COR-L47 (cell line): ENCODE results near the gene WBP1L.
"Not testable (repeated sequence)": the region's sequence is repeated elsewhere in the genome, so short reads cannot be mapped to it uniquely, and the experiment has no call there.

Experiments
- DNase-seq: peaks from one replicate; lab custom pipeline; 2025; lab: John Stamatoyannopoulos, UW

The WBP1L gene

DNA sequence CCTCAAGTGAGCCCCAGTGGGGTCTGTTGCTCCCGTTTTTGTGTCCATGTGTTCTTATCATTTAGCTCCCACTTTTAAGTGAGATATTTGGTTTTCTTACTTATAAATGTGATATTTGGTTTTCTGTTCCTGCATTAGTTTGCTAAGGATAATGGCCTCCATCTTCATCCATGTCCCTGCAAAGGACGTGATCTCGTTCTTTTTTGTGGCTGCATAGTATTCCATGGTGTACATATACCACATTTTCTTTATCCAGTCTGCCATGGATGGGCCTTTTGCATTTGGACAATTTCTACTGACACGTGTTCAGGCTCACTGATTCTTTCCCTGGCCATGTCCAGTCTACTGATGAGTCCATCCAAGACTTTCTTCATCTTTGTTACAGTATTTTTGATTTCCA, 19.8 kb upstream of the WBP1L start:
- DNase-seq: no peak

DNA sequence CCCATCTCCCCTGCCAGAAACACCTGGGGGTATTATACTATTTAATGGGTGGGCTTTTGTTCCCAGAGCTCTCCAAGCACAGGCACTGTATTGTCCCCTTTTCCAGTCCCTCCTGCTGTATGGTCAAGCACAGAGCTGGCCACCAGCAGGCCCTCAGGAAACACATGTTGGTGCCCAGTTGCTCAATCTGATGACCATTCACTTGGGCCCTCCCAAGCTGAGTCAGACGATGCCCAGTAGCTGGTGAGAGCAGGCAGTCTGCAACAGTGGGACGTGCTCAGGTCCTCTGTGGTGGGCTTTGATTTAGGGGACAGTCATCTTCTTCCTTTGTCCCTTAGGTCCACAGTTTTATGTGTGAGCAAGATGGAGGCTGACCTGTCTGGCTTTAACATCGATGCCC, 17.5 kb upstream of the WBP1L start:
- DNase-seq: no peak

DNA sequence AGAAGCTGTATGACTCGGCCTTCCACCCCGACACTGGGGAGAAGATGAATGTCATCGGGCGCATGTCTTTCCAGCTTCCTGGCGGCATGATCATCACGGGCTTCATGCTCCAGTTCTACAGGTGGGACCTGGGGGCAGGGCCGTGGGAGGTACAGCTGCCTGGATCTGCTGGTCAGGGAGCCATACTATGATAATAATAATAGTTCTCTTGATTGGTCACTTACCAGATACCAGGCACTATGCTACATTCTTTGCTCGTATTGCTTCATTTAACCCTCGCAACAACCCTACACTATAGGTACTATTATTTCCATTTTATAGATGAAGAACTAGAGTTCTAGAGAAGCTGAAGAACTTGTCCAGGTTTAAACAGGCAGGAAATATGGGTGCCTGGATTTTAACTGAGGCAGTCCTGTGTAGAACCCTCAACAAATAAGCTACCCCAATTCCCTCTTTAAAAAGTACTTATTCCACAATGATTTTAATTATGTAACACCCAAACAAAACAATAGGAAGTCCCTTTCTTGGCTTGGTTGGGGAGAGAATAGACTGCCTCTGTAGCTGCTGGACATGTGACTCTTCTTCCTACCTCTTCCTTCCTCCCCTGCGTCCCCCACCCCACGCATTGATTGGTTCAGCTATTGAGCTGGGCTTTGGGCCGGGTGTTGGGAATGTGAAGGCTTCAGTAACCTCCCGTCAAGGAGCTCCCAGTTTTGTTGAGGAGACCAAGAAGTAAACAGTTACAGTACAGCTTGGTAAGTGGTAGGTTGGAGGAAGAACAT, 16.5 kb upstream of the WBP1L start:
- DNase-seq: no peak

DNA sequence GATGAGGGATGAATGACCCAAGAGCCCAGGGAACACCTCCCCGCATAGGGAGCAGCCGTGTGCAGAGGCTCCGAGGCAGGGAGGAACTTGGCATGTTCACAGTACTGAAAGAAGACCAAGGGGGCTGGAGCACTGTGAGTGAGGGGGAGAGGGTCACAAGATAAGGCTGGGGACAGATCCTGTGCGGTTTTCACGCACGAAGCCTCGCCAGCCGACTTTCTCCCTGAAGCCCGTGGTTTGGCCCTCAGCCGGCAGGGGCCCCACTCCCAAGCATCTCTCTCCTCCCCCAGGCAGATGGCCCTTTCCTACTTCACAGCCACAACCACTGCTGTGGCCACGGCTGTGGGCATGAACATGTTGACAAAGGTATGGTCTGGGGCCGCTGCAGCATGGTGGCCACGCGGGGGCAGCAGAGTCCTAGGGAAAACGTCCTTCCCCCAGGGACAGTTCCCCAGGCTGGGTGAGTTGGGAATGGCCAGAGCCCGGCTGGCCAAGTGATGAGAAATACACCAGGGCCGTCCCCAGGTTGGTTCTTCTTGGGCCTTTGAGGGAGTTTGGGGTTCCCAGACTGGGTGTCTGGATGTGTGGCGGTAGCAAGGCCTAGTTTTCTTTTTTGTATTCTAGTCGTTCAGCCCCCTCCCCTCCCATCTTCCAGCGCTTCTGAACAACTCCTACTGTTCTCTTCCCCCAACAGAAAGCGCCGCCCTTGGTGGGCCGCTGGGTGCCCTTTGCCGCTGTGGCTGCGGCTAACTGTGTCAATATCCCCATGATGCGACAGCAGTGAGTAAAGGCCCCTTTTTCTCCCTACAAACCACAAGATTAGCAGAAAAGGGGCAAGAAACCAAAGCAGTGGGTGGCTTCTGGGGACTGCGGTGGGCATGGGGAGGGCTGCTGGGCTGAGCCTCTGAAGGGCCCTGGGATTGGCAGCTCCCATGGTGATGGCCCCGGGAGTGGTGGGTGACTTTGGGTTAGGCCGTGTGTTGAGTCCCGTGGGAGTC, 14.4 kb upstream of the WBP1L start:
- peak; percentile 33 for DNase-seq

DNA sequence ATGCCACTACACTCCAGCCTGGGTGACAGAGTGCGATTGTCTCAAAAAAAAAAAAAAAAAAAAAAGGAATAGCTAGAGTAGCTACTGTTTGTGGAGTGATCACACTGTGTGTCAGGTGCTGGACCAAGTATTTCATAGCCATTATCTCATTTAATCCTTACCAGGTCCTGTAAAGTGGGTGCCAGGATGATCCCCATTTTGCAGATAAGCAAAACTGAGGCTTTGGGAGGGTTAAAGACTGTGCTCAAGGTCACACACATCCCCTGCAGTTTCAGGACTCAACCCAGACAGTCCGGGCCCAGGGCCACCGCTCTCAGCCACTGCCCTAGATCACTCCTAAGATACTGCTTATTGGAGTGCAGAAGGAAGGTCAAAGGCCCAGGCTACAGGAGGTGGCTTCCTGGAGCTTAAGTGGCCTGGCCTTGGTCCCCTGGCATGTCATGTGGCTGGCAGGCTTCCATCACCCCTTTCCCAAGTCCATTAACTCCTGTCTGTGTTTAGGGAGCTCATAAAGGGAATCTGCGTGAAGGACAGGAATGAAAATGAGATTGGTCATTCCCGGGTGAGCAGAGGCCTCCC, 12.4 kb upstream of the WBP1L start:
- DNase-seq: no peak

DNA sequence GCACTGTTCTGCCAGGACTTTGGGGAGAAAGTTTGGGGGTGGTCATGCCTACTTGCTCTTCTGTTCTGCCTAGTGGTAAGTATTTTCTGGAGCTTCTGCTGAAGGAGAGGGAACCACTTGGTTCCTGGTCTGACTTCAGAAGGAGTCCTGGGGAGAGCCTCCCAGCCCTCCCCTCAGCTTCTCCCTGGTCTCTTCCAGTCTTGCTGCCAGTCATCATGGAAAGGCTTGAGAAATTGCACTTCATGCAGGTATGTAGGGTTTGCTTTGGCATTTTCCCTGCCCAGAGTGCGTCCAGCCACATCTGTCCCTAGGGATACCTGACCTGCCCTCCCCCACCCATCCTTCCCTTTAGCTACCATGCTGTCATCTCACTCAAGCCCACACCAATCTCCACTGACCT, 11.1 kb upstream of the WBP1L start:
- no peak for DNase-seq

DNA sequence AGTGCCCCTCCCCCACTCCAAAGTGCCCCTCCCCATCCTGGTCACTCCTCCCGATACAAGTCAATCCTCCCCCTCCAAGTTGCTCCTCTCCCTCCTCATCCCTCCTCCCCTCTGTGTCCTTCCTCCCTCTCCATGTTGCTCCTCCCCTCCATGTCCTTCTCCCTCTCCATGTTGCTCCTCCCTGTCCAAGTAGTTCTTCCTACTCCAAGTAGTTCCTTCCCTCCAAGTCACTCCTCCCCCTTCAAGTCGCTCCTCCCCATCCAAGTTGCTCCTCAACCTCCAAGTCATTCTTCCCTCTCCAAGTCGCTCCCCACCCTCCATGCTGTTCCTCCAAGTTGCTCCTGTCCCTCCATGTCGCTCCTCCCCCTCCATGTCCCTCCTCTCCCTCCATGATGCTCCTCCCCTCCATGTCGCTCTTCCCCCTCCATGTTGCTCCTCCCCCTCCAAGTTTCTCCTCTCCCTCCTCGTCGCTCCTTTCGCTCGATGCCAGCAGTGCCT, 8.6 kb upstream of the WBP1L start:
- no peak for DNase-seq

DNA sequence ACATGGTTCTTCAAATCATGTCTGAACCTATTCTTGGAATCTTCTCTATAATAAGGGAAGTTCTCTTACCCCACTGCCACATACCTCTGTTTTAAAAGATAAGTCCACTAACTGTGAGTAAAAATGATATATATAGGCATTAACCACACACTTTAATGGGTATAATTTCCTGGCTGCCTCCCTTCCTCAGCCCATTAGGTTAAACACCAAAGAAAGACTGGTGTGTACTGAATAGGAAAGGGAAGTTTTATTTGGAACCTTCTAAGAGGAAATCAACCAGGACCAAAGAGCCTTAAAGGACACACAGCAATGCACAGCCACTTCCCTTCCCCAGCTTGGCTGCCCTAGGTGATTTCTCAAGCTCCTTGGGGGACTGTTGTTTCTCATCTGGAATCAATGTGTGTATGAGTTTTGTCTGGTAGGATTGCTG, 5.0 kb upstream of the WBP1L start:
- DNase-seq: no peak

DNA sequence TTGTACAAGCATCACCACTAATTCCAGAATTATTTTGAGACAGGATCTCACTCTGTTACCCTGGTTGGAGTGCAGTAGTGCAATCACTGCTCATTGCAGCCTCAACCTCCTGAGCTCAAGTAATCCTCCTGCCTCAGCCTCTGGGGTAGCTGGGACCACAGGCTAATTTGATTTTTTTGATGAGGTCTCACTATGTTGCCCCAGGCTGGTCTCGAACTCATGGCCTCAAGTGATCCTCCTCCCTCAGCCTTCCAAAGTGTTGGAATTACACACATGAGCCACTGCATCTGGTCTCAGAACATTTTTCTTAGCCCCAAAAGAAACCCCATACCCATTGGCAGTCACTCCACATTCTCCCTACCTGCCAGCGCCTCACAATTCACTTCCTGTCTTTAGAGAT, 3.5 kb upstream of the WBP1L start:
- no peak for DNase-seq

DNA sequence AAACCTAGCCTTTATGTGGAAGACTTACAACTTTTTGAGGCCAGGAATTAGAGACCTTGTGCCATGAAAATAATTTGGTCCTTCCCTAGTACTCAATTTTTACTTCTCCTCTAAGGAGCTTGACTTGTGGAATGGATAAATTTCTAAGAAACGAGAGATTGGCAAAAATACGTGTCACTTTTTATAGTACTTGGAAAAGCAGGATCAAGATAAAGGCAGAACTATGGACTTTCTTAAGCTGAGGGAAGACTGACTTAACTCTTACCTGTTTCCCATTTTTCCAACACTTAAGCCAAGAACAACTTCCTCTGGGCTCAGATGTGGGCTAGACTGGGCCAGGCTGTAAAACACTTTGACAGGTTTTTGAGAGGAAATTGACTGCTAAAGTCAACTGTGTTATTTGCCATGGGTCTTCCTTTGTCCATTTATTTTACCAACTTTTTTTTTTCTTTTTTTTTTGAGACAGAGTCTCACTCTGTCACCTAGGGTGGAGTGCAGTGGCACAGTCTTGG, 2.0 kb upstream of the WBP1L start:
- no peak for DNase-seq

DNA sequence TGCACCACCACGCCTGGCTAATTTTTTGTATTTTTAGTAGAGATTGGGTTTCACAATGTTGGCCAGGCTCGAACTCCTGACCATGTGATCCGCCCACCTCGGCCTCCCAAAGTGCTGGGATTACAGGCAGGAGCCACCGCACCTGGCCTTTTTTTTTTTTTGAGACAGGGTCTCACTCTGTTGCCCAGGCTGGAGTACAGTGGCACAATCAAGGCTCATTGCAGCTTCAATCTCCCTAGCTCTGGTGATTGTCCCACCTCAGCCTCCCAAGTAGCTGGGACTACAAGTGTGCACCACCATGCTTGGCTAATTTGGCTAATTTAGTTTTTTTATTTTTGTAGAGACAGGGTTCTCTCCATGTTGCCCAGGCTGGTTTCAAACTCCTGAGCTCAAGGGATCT, 1.4 kb upstream of the WBP1L start:
- DNase-seq: not testable (repeated sequence)

DNA sequence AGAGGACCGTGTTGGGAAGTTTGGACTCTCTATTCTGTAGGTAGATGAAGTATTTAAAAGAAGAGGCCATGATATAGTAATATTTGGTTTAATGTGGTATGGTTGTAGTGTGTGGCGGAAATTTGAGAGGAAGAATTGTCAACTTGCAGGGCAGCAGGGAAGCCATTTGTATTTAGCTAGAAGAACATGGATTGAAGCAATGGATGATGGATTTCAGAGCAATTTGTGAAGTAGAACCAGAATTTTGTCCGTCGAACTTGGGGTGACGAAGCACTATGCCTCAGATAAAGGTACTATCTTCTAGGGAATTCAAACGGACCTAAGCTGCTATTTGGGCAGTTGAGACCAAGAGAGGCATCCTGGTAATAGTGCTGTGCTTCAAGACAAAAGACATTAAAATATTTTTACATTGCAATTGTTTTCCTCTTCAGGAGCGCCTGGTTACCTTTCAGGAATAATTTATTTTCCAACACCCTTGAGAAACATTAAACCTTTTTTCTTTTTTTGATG, 615 bp upstream of the WBP1L start:
- DNase-seq: no peak

DNA sequence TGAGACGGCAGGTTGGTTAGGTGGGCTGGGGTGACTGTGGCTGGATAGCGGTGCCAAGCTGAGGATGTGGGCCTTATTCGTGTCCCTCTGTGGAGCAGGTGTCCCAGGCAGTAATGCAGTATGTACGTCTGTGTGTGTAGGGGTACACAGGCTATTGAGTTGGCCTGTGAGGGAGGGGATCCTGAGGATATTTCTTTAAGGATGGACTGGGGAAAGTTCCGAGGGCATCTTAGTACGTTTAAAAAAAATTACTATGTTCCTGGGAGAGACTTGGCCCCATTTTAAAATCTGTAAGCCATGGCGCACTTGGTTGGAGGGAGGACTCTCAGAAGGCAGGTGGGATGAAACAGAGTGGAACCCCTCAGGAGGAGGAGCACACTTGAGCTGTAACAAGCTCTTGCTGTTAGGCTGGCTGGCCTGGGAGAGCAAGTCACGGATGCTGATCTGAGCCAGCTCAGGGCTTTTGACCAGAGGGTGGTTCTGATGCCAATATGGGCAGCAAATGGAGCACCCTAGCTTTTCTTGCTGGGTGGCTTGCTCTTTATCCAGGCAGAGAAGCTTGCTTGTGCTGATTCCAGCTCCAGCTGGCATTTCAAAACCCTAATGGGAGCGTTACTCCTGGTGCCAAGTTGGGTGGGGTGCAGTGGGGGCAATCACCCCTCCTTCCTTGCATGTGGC, 765 bp downstream of the WBP1L start:
- DNase-seq: no peak

DNA sequence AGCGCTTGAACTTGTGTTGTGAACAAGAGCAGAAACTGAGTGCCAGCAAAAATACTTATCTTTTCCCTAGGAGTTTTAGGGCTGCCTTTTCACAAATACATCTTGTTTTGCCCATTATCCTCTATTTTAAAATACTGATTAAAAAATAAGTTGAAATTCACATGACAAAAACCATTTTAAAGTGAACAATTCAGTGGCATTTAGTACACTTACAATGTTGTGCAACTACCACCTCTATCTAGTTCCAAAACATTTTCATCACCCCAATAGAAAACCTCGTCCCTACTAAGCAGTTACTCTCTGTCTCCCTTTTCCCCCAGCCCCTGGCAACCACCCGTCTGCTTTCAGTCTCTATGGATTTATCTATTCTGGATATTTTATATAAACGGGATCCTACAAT, 1.4 kb downstream of the WBP1L start:
- no peak for DNase-seq

DNA sequence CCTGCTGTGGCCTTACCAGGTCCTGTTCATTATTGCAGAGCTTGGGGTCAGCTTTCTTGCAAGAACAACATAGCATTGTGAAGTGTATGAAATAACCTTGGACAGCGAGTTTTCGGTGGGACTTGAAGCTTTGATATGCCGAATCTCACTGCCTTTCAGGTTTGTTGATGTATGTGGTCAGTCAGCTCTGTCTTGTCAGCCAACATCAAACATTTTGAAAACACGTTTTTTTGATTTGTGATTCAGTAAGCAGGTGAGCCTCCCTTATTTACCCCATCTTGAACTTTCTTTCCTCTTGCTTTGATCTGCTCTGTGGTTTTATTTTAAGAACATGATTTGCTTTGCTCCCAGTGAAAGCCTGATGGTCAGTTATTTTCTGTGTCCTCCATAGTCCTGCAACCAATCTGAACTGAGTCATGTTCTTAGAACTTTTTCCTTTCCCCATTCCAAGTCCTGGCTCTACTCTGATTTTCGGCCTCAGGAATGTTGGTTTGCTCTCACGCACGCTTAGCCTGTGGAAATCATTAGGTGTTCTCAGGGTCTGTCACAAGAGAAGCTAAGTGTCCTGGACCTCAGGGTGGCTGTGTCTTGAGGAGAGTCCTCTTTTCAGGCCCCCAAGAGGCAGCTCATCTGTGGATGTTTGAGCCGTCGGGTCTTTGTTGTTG, 8.7 kb downstream of the WBP1L start:
- DNase-seq: no peak

DNA sequence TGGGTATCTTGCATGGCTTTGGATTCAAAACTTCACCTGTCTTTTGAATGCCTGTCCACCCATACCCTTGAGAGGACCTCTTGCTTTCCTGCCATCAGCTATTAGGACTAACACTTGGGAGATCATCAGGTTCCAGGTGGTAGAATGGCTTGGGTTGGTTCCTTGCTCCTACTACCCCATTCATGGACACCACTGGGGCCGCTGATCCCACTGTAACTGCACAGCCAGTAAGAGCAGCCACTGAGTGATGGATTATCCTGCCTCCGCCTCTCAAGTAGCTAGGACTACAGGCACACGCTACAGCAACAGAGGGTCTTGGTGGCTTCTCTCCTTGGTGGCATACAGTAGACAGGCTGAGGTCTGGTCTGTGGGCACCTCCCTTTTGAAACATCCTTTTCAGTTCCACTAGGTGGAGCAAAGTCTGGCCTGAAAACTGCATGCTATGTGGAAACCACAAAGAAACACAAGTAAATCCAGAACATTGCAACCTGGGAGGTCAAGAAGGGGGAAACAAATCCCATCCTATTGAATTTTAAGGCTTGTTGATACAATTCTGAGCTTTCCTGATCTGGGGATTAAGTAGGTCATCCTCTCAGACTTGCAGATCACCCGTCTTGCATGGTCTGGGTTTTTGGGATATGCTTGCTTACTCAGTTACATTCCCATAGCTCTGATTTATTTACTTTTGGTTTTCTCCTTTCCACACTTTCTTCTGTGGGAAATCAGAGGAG, 9.4 kb downstream of the WBP1L start:
- DNase-seq: no peak

DNA sequence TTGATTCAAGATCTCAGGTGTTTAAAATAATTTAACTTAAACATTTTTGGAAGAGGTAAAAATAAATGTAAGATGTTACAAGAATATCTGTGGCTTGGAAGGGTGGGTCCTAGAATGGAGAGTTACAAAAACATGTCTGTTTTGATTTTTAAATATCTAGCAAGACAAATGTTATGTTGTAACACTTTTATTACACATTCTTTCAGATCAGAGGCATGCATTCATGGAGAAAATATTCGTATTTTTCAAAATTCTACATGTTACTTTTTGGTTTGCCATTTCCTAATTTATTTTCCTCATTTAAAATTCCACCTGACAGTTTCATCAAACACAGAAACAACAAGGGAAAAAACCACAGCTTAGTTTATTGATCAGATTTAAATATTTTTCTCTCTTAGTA, 10.0 kb downstream of the WBP1L start:
- no peak for DNase-seq

DNA sequence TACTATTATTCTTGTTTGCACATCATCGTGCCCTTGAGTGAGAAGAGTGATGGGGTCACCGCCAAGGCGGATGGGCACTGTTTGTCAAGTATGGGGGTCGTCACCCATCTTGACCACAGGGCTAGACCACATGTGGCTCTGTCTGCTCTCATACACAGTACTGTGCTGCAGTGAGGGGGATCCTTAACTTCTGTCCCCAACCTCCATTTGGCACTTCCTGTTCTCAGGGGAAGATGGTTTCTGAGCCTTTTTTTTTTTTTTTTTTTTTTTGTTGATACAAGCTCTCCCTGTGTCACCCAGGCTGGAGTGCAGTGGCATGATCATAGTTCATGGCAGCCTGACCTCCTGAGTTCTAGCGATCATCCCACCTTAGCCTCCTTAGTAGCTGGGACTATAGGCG, 13.6 kb downstream of the WBP1L start:
- no peak for DNase-seq

DNA sequence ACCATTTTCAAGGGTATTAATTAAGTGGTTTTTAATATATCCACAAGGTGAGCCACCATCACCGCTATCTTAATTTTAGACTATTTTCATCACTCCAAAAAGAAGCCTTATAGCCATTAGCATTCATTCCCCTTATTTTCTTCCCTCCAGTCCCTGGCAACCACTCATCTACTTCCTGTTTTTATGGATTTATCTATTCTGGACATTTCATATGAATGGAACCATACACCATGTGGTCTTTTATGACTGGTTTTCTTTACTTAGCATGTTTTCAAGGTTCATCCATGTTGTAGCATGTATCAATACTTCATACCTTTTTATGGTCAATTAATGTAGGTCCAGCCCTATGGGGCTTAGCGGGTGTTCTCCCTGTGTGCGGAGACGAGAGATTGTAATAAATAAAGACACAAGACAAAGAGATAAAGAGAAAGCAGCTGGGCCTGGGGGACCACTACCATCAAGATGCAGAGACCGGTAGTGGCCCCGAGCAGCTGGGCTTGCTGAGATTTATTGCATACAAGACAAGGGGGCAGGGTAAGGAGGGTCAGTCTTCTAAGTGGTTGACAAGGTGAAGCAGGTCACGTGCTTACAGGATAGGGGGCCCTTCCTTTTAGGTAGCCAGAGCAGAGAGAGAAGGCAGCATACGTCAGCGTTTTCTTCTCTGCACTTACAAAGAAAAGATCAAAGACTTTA, 14.6 kb downstream of the WBP1L start:
- no peak for DNase-seq

DNA sequence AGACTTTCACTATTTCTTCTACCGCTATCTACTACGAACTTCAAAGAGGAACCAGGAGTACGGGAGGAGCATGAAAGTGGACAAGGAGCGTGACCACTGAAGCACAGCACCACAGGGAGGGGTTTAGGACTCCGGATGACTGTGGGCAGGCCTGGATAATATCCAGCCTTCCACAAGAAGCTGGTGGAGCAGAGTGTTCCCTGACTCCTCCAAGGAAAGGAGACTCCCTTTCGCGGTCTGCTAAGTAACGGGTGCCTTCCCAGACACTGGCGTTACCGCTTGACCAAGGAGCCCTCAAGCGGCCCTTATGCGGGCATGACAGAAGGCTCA, 15.2 kb downstream of the WBP1L start:
- DNase-seq: not testable (repeated sequence)
